Measurements from ENCODE around the gene SOCS3.
A peak's percentile ranks its signal among the peaks of the same experiment; 100 is the strongest.

SOCS3 gene, protein sequence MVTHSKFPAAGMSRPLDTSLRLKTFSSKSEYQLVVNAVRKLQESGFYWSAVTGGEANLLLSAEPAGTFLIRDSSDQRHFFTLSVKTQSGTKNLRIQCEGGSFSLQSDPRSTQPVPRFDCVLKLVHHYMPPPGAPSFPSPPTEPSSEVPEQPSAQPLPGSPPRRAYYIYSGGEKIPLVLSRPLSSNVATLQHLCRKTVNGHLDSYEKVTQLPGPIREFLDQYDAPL

DNA sequence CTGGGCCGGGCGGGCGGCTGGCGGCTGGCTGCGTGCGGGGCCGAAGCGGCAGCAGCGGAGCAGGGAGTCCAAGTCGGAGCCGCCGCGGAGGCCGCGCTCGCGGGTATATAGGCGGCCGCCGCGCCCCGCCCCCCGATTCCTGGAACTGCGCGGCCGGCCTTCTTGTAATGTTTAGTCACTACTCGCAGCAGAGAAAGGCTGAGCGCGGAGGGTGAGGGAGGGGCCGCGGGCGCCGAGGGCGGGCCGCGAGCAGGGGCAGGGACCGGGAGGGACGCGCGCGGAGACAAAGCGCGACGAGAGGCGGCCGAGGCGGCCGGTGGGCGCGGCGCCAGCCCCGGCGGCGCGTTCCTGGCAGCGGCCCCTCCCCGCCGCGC, at the start of gene SOCS3:
TSS of gene SOCS3 (minus strand) at position 81 of the 374 bp plus-strand sequence. CDS start 982 bp downstream, outside the sequence.
- peak within 1 kb of the TSS; percentile 92 for H3K4me3 ChIP-seq (ENCODE audit: low read depth, low read length)
- peak; percentile 88 for DNase-seq (ENCODE audit: low read depth)

DNA sequence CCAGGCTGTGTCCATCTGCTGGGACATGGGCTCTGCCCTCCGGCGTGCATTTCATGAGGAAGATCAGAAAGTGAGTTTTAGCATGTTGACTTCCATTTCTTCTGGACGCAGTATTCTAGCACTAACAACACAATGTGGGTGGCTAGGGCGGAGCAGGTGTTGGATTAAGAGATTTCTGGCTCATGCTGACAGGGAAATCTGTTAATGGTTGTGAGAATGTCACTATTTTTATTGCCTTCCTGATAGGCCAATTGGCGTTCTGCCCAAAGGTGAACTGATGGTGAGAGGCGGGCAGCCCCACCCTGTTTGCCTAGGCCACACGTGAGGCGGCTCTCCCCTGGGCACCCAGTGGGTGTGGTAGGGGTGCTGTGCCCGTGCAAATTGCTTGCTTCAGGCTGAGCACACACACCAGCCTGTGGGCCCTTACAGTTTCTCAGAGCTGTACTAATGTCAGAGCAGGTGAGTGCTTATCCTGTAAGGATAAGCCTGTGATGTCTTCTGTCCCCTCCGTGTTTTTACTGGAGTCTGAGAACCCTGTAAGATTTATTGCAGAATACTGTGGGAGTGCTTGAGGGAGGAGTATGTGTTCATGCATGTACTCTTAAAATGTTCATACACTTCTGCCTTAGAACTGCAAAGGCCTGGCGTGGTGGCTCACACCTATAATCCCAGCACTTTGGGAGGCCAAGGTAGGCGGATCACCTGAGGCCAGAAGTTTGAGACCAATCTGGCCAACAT, 49.5 kb upstream of the SOCS3 start:
- DNase-seq (ENCODE audit: low read depth), result no peak
- H3K4me3 ChIP-seq (ENCODE audit: low read depth, low read length), result no peak overlapping the region

DNA sequence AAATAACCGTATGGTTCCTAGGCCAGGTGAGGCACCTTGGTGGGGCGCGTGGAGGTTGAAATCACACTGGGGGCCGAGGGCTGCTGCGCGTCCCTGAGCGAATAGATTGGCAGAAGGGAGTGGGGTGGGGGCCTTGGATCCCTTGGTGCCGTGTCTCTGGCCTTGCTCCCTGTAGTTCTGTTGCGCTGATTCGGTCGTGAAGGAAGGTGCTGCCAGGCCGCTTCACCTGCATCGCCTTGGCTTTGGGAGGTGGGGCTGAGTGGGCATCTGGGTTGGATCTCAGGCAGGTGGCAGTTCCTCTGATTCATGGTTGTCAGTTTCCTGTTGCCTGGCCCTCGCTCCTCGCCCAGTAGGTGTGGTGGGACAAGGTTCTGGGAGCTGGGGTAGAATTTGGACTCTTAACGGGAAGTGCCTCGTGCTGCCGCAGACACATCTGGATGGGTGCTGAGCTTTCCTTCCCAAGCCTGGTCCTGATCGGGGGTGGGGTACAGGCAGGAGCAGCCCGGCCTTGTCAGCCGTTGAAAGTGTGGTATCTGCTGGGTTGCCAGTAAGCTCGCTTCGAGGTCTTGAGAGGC, 48.7 kb upstream of the SOCS3 start:
- DNase-seq (ENCODE audit: low read depth), result no peak
- no peak overlapping the region for H3K4me3 ChIP-seq (ENCODE audit: low read depth, low read length)

DNA sequence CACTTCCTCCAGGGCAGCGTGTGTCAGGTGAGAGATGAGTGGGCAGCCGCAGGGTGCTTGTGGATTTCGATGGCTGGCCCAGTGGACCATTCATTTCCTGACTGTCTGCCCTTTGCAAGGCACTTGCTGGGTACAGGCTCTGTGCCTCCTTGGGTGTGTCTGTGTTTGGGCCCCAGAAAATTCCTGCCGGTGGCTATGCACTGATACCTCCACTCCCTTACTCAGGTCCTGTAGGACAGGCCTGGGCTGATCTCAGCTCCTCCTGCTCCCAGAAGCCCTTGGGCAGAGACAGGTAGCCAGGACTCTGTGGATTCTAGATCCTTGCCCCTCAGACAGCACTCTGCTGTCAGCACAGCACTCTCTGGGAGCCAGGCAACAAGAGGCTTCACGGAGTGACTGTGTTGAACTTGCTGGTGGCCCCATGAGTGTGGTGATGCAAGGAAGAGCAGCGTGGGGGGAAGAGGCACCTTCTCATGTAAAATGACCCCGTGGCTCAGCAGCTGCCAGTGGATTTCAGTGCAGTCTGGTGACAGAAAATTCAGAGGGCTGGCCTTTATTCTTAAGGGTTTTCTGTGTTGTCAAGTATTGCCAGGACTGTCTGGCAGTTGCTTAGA, 47.6 kb upstream of the SOCS3 start:
- no peak overlapping the region for H3K4me3 ChIP-seq (ENCODE audit: low read depth, low read length)
- no peak for DNase-seq (ENCODE audit: low read depth)

DNA sequence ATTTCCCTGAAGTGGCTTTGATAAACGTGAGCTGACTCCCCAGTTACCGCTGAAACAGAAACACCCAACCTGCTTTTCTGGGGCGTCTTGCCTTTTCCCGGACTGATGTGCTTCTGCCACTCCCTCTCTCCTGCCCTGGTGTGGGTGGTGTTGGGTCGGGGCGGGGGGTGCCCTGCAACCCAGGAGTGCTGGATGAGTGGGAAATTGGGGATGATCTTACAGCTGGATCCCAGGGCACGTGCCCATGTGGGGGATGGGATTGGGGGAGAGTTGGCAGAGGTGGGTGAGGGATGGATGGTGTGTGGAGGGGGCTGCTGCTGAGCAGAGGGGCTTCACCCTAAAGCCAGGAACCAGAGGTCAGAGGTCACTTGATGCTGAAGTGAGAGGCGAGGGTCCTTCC, 47.0 kb upstream of the SOCS3 start:
- H3K4me3 ChIP-seq (ENCODE audit: low read depth, low read length), result no peak overlapping the region
- no peak for DNase-seq (ENCODE audit: low read depth)

DNA sequence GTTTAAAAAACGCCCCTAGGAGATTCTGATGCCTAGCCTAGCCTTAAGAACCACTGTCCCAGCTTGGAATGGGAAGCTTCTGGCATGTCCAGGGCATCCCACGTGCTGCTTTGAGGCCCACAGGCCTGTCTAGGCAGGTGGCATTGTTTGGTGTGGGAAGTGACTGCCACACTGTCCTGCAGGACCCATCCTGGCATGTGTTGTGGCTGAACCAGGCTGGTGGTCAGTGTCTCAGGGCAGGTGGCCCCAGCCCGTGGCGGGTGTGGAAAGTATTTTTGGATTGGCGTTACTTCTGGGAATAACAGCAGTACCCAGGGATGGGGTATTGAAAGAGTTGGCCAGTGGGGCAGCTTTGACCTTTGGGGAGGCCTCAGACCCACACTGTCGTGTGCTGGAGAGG, 46.5 kb upstream of the SOCS3 start:
- no peak for DNase-seq (ENCODE audit: low read depth)
- H3K4me3 ChIP-seq (ENCODE audit: low read depth, low read length), result no peak overlapping the region

DNA sequence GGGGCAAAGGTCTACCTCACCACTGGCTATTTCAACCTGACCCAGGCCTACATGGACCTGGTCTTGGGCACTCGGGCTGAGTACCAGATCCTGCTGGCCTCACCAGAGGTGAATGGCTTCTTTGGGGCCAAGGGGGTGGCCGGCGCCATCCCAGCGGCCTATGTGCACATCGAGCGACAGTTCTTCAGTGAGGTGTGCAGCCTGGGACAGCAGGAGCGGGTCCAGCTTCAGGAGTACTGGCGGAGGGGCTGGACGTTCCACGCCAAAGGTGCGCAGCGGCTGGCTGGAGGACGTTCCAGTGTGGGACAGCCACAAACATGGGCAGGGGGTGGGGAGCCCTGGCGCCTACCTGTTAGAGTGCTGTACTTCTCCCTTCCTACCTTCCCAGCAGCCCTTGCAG, 43.9 kb upstream of the SOCS3 start:
- no peak overlapping the region for H3K4me3 ChIP-seq (ENCODE audit: low read depth, low read length)
- no peak for DNase-seq (ENCODE audit: low read depth)

DNA sequence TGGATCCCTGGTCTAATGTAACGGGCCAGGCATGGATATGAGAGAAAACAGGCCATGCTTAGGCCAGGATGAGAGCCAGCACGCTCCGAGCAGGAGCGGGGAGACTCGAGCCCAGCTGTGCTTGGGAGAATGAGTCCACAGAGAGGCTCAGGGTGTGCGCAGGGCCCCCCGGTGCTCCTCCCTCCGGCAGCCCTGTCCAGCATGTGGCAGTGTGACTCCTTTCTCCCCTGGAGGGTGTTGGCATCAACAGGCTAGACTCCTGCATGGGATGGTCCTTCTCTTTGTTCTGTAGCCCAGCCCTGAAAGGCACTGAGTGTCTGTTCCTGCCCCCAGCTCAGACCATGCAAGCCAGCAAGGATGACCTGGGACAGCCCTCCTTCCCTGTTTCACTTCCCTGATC, 42.0 kb upstream of the SOCS3 start:
- DNase-seq (ENCODE audit: low read depth), result no peak
- H3K4me3 ChIP-seq (ENCODE audit: low read depth, low read length), result no peak overlapping the region

DNA sequence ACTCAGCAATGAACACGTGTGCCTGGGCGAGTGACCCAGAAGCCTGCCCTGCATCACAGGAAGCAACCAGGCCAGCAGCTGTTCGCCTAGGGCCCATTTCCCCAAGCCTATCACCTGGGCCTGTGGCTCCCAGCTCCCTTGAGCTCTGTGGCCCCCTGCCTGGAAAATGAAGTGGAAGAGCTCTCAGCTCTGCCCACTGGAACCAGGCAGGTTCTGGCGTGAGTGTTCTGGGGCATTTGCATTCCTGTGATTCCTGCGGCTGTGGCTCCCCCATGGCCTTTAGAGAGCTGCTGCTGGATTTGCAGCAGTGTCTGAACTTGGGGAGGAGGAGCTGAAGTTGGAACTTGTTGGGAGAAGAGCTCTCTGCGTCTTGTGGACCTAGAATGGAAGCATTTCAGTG, 41.4 kb upstream of the SOCS3 start:
- DNase-seq (ENCODE audit: low read depth), result no peak
- H3K4me3 ChIP-seq (ENCODE audit: low read depth, low read length), result no peak overlapping the region

DNA sequence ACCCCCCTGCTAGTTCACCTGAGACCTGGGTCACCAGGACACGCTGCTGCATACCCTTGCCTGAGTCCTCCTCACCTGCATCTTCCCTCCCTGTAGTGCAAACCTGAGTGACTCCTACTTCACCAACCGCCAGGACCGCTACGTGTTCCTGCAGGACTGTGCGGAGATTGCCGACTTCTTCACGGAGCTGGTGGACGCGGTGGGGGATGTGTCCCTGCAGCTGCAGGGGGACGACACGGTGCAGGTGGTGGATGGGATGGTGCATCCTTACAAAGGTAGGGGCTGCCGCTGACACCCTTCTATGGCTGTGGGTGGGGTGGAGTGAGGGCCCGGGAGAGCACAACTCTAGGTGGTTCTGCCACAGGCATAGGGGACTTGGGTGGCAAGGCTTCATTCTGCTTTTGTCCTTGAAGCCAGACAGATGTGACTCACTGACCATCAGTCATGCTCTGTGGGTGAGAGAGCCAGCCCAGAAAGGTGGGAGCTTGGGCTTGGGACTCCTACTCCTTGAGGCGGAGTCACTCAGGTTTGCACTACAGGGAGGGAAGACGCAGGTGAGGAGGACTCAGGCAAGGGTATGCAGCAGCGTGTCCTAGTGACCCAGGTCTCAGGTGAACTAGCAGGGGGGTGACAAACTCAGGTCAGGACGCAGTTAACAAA, 40.8 kb upstream of the SOCS3 start:
- DNase-seq (ENCODE audit: low read depth), result no peak
- no peak overlapping the region for H3K4me3 ChIP-seq (ENCODE audit: low read depth, low read length)

DNA sequence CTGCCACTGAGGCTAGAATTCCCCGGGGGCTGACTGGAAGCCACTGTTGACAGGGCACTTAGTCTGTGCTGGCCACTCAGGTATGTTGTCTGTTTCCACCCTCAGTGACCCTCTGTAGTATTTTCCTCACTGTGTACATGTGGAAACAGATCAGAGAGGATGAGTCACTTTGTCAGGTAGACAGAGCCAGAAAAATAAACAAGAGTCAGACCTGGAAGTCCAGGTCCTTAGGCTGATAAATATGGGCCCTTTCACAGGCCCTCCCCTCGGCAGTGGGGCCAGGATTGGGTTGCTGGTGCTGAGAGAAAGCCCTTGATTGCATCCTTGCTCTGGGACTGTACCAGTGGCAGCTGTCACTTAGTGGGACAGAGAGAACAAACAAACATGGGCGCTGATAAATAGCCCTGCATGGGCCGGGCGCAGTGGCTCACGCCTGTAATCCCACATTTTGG, 39.8 kb upstream of the SOCS3 start:
- no peak for DNase-seq (ENCODE audit: low read depth)
- no peak overlapping the region for H3K4me3 ChIP-seq (ENCODE audit: low read depth, low read length)

DNA sequence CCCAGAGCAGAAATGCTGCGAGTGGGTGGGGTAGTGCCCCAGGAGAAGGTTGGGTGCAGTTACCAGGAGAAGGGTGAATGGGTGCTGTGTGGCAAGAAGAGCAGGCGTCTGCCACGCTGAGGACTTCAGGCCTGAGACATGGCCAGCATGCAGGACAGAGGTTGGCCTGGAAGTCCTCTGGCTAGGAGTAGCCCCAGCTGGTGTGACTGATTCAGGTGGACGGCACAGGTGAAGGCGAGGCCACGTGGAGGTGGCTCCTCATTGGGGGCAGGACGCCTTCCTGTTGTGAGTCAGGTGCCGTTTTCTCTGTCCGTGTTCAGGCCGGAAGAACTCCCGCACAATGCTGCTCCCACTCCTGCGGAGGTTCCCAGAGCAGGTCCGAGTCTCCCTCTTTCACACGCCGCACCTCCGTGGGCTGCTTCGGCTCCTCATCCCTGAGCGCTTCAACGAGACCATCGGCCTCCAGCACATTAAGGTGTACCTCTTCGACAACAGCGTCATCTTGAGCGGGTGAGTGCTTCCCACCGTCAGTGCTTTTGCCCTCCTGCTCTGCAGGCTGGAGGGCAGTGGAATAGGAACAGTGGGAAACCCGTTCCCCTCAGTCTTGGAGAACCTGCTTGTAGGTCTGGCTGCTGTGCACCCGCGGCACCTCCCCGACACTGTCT, 39.3 kb upstream of the SOCS3 start:
- H3K4me3 ChIP-seq (ENCODE audit: low read depth, low read length), result no peak overlapping the region
- no peak for DNase-seq (ENCODE audit: low read depth)

DNA sequence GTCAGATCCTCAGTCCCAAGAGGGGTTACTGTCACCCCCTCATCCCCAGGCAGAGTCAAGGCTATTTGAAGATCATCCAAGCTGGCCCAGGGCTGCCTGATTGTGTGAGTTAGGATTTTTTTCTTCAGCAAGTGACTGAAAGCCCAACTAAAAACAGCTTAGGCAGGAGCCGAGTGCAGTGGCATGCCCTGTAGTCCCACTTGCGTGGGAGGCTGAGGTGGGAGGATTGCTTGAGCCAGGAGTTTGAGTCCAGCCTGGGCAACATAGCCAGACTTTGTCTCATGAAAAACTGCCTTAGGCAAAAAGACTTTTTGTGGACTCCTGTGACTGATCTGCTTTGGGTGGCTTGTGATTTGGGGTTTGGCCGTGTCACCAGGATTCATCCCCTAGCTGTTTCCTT, 38.5 kb upstream of the SOCS3 start:
- no peak for DNase-seq (ENCODE audit: low read depth)
- no peak overlapping the region for H3K4me3 ChIP-seq (ENCODE audit: low read depth, low read length)

DNA sequence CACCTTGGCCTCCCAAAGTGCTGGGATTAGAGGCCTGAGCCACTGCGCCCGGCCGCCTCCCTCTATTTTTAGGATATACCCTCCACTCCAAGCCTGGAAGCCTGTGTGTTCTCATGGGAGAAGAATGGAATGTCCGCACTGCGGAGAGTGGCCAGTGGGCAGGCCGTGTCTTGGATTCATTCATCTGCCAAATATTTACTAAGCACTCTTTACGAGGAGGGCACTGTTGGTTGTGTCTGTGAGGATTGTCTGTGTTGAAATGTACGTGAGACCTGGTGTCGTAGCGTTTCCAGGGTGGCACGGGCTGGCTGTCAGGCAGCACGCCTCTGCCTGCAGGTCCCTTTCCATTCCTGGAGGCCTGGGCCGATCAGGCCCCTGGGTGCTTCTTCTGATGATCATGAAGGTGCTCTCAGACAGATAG, 37.8 kb upstream of the SOCS3 start:
- no peak for DNase-seq (ENCODE audit: low read depth)
- no peak overlapping the region for H3K4me3 ChIP-seq (ENCODE audit: low read depth, low read length)

DNA sequence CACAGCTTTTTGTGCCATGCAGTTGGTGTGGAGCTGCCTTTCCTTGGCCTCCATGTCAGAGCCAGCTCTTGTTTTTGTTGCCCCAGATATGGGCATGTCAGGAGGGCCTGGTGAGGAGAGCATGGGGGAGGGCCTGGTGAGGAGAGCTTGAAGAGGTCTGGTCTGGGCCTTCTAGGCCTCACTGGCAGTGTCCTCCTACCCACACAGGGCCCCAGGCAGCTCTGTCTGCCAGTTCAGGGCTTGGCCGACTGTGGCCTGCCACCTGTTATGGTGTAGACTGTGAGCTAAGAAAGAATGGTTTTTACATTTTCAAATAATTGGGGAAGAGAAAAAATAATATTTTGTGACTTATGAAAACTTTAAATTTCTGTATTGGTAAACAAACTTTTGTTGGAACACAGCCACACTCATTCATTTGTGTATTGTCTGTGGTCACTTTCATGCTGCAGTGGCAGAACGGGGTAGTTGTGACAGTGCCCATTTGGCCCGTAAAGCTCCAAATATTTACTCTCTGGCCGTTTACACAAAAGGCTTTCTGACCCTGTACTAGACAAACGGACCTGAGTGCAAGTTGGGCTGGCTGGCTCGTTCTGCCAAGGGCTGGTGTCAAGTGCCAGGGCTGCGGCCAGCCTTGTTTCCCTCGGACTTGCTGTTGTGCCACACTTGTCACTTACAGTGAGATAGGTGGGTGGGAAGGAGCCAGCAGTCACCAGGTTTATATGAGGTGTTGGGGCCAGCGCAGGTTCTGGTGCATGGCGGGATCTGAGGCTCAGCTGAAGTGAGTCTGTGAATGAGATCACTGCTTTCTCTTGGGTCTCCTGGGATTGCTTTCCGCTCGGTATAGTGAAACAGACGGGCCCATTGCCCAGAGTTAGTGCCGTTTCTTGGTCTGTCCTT, 36.8 kb upstream of the SOCS3 start:
- DNase-seq (ENCODE audit: low read depth), result no peak
- H3K4me3 ChIP-seq (ENCODE audit: low read depth, low read length), result no peak overlapping the region

DNA sequence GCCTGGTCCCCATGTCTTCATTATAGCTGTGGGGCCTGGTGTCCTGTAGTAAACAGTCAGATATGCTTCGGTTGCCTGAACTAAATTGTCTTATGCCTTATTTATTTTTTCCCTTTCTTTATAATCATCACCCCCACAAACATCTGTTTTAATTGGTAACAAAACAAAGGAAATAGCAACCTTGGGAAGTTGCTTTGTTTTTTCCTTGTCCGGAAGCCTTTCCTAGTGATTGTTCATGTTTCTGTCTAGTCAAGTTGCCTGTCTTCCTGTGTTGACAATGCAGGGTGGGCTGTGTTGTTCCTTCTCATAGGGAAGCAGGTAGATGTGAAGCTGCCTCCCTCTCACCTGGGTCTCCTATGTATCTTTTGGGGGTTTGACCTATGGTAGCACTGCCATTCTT, 35.3 kb upstream of the SOCS3 start:
- DNase-seq (ENCODE audit: low read depth), result no peak
- H3K4me3 ChIP-seq (ENCODE audit: low read depth, low read length), result no peak overlapping the region

DNA sequence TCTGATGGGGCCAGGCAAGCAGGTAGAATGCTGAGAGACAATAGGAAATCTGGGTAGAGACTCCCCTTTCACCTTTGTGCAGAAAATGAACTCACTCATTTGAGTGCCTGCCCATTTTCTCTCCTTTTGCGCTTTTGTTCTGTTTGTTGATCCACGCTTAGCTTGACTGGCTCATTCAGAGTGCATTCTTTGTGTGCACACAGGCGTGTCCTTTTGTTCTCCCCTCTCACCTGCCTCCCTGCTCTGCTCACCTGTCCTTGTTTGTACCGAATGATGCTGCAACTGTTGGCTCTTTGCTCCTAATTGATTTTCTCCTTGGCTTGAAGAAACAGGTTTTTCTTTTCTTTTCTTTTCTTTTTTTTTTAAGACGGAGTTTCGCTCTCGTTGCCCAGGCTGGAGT, 34.3 kb upstream of the SOCS3 start:
- no peak for DNase-seq (ENCODE audit: low read depth)
- H3K4me3 ChIP-seq (ENCODE audit: low read depth, low read length), result no peak overlapping the region

DNA sequence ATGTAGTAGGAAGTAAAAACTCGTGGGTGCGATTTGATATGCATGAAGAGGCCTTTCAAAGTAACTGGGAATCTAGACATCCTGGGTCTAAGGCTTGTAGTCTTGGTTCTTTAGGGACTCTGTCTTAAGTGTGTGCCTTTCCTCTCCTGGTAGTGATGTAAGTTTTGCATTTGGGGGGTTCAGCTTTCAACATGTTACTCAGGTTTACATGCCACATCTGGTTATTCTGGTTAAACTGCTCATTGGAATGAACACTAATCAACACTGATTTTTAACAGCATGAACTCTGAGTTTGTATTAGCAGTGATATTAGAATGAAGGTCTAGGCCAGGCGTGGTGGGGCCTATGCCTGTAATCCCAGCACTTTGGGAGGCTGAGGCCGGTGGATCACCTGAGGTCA, 33.7 kb upstream of the SOCS3 start:
- H3K4me3 ChIP-seq (ENCODE audit: low read depth, low read length), result no peak overlapping the region
- no peak for DNase-seq (ENCODE audit: low read depth)

DNA sequence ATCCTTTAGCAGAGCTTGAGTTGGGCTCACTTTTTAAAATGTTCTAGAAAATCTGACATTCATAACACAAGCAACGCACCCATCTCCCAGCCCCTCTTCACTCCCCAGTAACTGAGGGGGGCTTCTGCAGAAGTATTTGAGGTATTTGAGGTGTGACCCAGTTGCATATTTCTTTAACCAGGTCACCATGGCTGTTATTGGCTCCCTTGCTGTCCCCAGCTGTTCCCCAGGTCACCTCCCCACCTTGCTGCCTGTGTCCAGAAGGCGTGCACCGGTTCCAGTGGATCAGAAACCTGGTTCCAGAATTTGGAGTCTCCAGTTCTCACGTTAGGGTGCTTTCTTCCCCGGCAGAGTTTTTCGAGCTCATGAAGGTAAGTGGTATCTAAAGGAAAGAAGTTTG, 32.4 kb upstream of the SOCS3 start:
- DNase-seq (ENCODE audit: low read depth), result no peak
- no peak overlapping the region for H3K4me3 ChIP-seq (ENCODE audit: low read depth, low read length)
